HepG2 (cell line): ENCODE results near the gene CAMTA1. TPM values are rescaled to one million over a fixed set of nuclear protein-coding genes. Genes with fewer than 3 reads are reported as not detected.

Source experiments
- ARNT2 ChIP-seq: sonication (generic); formaldehyde crosslinking; IDR thresholded peaks from 2 replicates; pipeline ENCODE4 v1.8.0; 2022; ENCODE audit warnings: mild to moderate bottlenecking, low read depth, missing genetic modification reagents, moderate library complexity
- HMG20B ChIP-seq: conservative IDR thresholded peaks from 2 replicates; pipeline ENCODE4 v1.6.1; 2016; ENCODE audit warnings: missing genetic modification reagents, missing compliant biosample characterization
- KDM5B ChIP-seq: sonication (generic); formaldehyde crosslinking; IDR thresholded peaks from 2 replicates; pipeline ENCODE4 v1.4.0; 2020; ENCODE audit warnings: missing genetic modification reagents, mild to moderate bottlenecking, borderline replicate concordance
- RFXANK ChIP-seq: IDR thresholded peaks from 2 replicates; pipeline ENCODE4 v1.6.1; 2016
- SPEN ChIP-seq: sonication (generic); formaldehyde crosslinking; IDR thresholded peaks from 2 replicates; pipeline ENCODE4 v1.5.1; 2020; ENCODE audit warnings: low read depth, mild to moderate bottlenecking, missing genetic modification reagents
- TAF1 ChIP-seq: sonication (generic); formaldehyde crosslinking; IDR thresholded peaks from 2 replicates; pipeline ENCODE4 v1.4.0; 2020; ENCODE audit warnings: missing genetic modification reagents
- ZNF225 ChIP-seq: sonication (generic); formaldehyde crosslinking; IDR thresholded peaks from 2 replicates; pipeline ENCODE4 v1.4.0; 2020; ENCODE audit warnings: mild to moderate bottlenecking, missing genetic modification reagents
- ZNF672 ChIP-seq: sonication (generic); formaldehyde crosslinking; IDR thresholded peaks from 2 replicates; pipeline ENCODE4 v1.8.1; 2022; ENCODE audit warnings: missing genetic modification reagents
- ZNF747 ChIP-seq: sonication (generic); formaldehyde crosslinking; IDR thresholded peaks from 2 replicates; pipeline ENCODE4 v1.8.1; 2023; ENCODE audit warnings: missing genetic modification reagents, mild to moderate bottlenecking, borderline replicate concordance
- polyA plus RNA-seq, 8 experiments: library from polyadenylated mRNA; depleted of rRNA in 3 of 8; stranded (reverse) in 7 of 8; unstranded in 1 of 8; fragments of >200 nt; fragmentation: Illumina TruSeq in 4 of 8; extraction: Trizol in 4 of 8; gene quantifications; 2 replicates each; pipeline versions ENCODE4 v1.2.1 to v1.2.3, GENCODE V29; 2011 to 2016; ENCODE audit warnings: low read depth in 4 of 8, missing spikeins in 1 of 8, mixed read lengths in 1 of 8; ENCODE audit not compliant: insufficient read depth in 1 of 8
- total RNA-seq, 5 experiments: library from RNA; depleted of rRNA; stranded (reverse); fragments of >200 nt; fragmentation: Illumina TruSeq; extraction: Trizol; gene quantifications; 2 replicates each; pipeline ENCODE4 v1.2.3, GENCODE V29; 2016; ENCODE audit warnings: low read depth in 1 of 5
- TF ChIP-seq, protein P1 (sequence below): sonication (generic); formaldehyde crosslinking; IDR thresholded peaks from 2 replicates; pipeline ENCODE4 v1.5.1; 2020; ENCODE audit warnings: missing genetic modification reagents, mild to moderate bottlenecking, borderline replicate concordance
- TF ChIP-seq, protein P2 (sequence below): IDR thresholded peaks from 2 replicates; pipeline ENCODE4 v1.6.1; 2016; ENCODE audit warnings: missing compliant biosample characterization, missing genetic modification reagents, borderline replicate concordance
- TF ChIP-seq, protein P3 (sequence below): IDR thresholded peaks from 2 replicates; pipeline ENCODE4 v1.6.1; 2018; ENCODE audit warnings: missing genetic modification reagents, mild to moderate bottlenecking, missing compliant biosample characterization
- TF ChIP-seq, protein P4 (sequence below): sonication (generic); formaldehyde crosslinking; IDR thresholded peaks from 2 replicates; pipeline ENCODE4 v1.4.0; 2020; ENCODE audit warnings: missing genetic modification reagents
- TF ChIP-seq, protein P5 (sequence below): sonication (generic); formaldehyde crosslinking; conservative IDR thresholded peaks from 2 replicates; pipeline ENCODE4 v1.4.0; 2020; ENCODE audit warnings: missing genetic modification reagents
- TF ChIP-seq, protein P6 (sequence below): sonication (generic); formaldehyde crosslinking; IDR thresholded peaks from 2 replicates; pipeline ENCODE4 v1.4.0; 2020; ENCODE audit warnings: mild to moderate bottlenecking, missing genetic modification reagents
- TF ChIP-seq, protein P7 (sequence below): sonication (generic); formaldehyde crosslinking; IDR thresholded peaks from 2 replicates; pipeline ENCODE4 v1.4.0; 2020; ENCODE audit warnings: low read depth, mild to moderate bottlenecking, missing genetic modification reagents
- TF ChIP-seq, protein P8 (sequence below): sonication (generic); formaldehyde crosslinking; IDR thresholded peaks from 2 replicates; pipeline ENCODE4 v1.4.0; 2020; ENCODE audit warnings: missing genetic modification reagents

The CAMTA1 gene
- total and polyA plus RNA-seq, 2 of the 13 experiments (the other 11 are each of a cell fraction or from before 2014, with no cell fraction given) = 25.0 to 36.4 TPM

DNA sequence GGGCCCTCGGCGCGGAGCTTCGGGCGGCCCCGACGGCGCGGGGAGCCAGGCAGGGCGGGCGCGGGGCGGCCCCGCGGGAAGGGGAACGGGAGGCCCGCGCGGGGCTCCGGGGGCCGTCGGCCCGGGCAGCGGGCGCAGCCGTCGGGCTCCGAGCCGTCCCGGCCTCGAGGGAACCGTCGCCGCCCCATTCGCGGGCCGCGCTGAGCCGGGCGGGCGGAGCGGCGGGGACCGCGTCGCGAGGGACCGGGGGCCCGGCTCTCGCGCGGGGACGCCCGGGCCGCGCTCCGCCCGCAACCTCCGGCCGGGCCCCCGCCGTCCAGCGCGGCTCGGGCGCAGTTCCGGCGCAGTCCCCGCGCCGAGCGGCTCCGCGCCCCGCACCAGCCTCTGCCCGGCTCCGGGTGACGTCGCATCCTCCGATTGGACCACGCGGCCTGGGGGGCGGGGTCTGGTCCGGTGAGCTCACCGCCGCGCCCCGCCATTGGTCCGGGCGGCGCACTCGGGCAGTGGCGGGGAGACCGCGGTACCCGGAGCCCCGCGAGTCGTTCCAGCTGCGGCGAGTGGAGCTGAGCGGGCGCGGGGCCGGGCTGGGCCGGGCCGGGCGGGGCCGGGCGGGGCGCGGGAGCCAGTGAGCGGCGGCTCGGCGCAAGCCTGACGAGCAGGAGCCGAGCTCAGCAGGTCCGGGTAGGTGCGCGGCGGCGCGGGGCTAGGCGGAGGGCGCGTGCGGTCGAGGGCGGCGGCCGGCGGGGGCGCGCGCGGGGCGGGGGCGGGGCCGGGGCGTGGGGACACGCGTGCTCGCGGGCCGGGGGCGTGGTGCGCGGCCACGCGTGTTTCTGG lies 919.2 kb downstream of the CAMTA1 start (continued):
- TF ChIP-seq, protein P1, sequence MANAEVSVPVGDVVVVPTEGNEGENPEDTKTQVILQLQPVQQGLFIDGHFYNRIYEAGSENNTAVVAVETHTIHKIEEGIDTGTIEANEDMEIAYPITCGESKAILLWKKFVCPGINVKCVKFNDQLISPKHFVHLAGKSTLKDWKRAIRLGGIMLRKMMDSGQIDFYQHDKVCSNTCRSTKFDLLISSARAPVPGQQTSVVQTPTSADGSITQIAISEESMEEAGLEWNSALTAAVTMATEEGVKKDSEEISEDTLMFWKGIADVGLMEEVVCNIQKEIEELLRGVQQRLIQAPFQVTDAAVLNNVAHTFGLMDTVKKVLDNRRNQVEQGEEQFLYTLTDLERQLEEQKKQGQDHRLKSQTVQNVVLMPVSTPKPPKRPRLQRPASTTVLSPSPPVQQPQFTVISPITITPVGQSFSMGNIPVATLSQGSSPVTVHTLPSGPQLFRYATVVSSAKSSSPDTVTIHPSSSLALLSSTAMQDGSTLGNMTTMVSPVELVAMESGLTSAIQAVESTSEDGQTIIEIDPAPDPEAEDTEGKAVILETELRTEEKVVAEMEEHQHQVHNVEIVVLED = no peak
- peak; percentile 25; the same call in 1 of the 2 replicates for TF ChIP-seq ARNT2
- TF ChIP-seq, protein P2, sequence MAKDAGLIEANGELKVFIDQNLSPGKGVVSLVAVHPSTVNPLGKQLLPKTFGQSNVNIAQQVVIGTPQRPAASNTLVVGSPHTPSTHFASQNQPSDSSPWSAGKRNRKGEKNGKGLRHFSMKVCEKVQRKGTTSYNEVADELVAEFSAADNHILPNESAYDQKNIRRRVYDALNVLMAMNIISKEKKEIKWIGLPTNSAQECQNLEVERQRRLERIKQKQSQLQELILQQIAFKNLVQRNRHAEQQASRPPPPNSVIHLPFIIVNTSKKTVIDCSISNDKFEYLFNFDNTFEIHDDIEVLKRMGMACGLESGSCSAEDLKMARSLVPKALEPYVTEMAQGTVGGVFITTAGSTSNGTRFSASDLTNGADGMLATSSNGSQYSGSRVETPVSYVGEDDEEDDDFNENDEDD (CRISPR knock-in tag) = peak; percentile 64; the same call in 1 of the 2 replicates
- TF ChIP-seq, protein P3, sequence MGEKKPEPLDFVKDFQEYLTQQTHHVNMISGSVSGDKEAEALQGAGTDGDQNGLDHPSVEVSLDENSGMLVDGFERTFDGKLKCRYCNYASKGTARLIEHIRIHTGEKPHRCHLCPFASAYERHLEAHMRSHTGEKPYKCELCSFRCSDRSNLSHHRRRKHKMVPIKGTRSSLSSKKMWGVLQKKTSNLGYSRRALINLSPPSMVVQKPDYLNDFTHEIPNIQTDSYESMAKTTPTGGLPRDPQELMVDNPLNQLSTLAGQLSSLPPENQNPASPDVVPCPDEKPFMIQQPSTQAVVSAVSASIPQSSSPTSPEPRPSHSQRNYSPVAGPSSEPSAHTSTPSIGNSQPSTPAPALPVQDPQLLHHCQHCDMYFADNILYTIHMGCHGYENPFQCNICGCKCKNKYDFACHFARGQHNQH (CRISPR knock-in tag) = no peak
- TF ChIP-seq, protein P4, sequence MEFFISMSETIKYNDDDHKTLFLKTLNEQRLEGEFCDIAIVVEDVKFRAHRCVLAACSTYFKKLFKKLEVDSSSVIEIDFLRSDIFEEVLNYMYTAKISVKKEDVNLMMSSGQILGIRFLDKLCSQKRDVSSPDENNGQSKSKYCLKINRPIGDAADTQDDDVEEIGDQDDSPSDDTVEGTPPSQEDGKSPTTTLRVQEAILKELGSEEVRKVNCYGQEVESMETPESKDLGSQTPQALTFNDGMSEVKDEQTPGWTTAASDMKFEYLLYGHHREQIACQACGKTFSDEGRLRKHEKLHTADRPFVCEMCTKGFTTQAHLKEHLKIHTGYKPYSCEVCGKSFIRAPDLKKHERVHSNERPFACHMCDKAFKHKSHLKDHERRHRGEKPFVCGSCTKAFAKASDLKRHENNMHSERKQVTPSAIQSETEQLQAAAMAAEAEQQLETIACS (CRISPR knock-in tag) = peak; percentile 43; the same call in 1 of the 2 replicates
- no peak for TF ChIP-seq ZNF225 (CRISPR knock-in tag)
- TF ChIP-seq, protein P5, sequence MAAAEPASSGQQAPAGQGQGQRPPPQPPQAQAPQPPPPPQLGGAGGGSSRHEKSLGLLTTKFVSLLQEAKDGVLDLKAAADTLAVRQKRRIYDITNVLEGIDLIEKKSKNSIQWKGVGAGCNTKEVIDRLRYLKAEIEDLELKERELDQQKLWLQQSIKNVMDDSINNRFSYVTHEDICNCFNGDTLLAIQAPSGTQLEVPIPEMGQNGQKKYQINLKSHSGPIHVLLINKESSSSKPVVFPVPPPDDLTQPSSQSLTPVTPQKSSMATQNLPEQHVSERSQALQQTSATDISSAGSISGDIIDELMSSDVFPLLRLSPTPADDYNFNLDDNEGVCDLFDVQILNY = 0 out of 2 replicates have a peak, but pooled peaks have one; percentile 16
- no peak for TF ChIP-seq HMG20B (CRISPR knock-in tag)
- TF ChIP-seq TAF1 (CRISPR knock-in tag) = peak; percentile 25; the same call in 1 of the 2 replicates
- TF ChIP-seq, protein P6, sequence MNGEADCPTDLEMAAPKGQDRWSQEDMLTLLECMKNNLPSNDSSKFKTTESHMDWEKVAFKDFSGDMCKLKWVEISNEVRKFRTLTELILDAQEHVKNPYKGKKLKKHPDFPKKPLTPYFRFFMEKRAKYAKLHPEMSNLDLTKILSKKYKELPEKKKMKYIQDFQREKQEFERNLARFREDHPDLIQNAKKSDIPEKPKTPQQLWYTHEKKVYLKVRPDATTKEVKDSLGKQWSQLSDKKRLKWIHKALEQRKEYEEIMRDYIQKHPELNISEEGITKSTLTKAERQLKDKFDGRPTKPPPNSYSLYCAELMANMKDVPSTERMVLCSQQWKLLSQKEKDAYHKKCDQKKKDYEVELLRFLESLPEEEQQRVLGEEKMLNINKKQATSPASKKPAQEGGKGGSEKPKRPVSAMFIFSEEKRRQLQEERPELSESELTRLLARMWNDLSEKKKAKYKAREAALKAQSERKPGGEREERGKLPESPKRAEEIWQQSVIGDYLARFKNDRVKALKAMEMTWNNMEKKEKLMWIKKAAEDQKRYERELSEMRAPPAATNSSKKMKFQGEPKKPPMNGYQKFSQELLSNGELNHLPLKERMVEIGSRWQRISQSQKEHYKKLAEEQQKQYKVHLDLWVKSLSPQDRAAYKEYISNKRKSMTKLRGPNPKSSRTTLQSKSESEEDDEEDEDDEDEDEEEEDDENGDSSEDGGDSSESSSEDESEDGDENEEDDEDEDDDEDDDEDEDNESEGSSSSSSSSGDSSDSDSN (CRISPR knock-in tag) = no peak; the same call in 1 of the 2 replicates
- no peak for TF ChIP-seq ZNF672 (CRISPR knock-in tag)
- no peak for TF ChIP-seq KDM5B (CRISPR knock-in tag)
- TF ChIP-seq, protein P7, sequence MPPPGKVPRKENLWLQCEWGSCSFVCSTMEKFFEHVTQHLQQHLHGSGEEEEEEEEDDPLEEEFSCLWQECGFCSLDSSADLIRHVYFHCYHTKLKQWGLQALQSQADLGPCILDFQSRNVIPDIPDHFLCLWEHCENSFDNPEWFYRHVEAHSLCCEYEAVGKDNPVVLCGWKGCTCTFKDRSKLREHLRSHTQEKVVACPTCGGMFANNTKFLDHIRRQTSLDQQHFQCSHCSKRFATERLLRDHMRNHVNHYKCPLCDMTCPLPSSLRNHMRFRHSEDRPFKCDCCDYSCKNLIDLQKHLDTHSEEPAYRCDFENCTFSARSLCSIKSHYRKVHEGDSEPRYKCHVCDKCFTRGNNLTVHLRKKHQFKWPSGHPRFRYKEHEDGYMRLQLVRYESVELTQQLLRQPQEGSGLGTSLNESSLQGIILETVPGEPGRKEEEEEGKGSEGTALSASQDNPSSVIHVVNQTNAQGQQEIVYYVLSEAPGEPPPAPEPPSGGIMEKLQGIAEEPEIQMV (CRISPR knock-in tag) = no peak
- TF ChIP-seq, protein P8, sequence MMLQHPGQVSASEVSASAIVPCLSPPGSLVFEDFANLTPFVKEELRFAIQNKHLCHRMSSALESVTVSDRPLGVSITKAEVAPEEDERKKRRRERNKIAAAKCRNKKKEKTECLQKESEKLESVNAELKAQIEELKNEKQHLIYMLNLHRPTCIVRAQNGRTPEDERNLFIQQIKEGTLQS (CRISPR knock-in tag) = no peak
- 0 out of 2 replicates have a peak, but pooled peaks have one; percentile 14 for TF ChIP-seq SPEN (CRISPR knock-in tag)
- TF ChIP-seq ZNF747 (CRISPR knock-in tag) = no peak
- TF ChIP-seq RFXANK = peak; percentile 99
